ENCODE data around the gene DNAH12.

The DNAH12 gene

GRCh38 chr3:57402675-57403074 lies 141.5 kb downstream of the DNAH12 start:
- no peak for TF ChIP-seq CTCF (conservative IDR thresholded peaks at IDR 0.05; ENCODE audit: low read depth, low read length)
- no peak for DNase-seq (ENCODE audit: low read depth)
- H3K4me3 ChIP-seq (ENCODE audit: low read length), result no peak overlapping the region

- DNase-seq (ENCODE audit: low read depth), result peak; percentile 10
- H3K4me3 ChIP-seq (ENCODE audit: low read length), result no peak overlapping the region
- TF ChIP-seq CTCF (conservative IDR thresholded peaks at IDR 0.05; ENCODE audit: low read depth, low read length), result peak; percentile 97
Observed at GRCh38 chr3:57397175-57398026, 146.7 kb downstream of the DNAH12 start.

GRCh38 chr3:57393977-57394376 lies 150.2 kb downstream of the DNAH12 start:
- no peak overlapping the region for H3K4me3 ChIP-seq (ENCODE audit: low read length)
- no peak for DNase-seq (ENCODE audit: low read depth)
- no peak for TF ChIP-seq CTCF (conservative IDR thresholded peaks at IDR 0.05; ENCODE audit: low read depth, low read length)

- no peak for TF ChIP-seq CTCF (conservative IDR thresholded peaks at IDR 0.05; ENCODE audit: low read depth, low read length)
Observed at GRCh38 chr3:57391767-57392166, 152.4 kb downstream of the DNAH12 start.

GRCh38 chr3:57389271-57389670 lies 154.9 kb downstream of the DNAH12 start:
- TF ChIP-seq CTCF (conservative IDR thresholded peaks at IDR 0.05; ENCODE audit: low read depth, low read length), result no peak
- H3K4me3 ChIP-seq (ENCODE audit: low read length), result no peak overlapping the region
- no peak for DNase-seq (ENCODE audit: low read depth)

More at GRCh38 chr3:57391767-57392166, 152.4 kb downstream of the DNAH12 start:
- no peak for DNase-seq (ENCODE audit: low read depth)
- H3K4me3 ChIP-seq (ENCODE audit: low read length), result no peak overlapping the region

GRCh38 chr3:57386307-57386706 lies 157.8 kb downstream of the DNAH12 start:
- TF ChIP-seq CTCF (conservative IDR thresholded peaks at IDR 0.05; ENCODE audit: low read depth, low read length), result no peak
- DNase-seq (ENCODE audit: low read depth), result no peak

GRCh38 chr3:57385498-57385897 lies 158.6 kb downstream of the DNAH12 start:
- H3K4me3 ChIP-seq (ENCODE audit: low read length), result no peak overlapping the region
- no peak for TF ChIP-seq CTCF (conservative IDR thresholded peaks at IDR 0.05; ENCODE audit: low read depth, low read length)
- no peak for DNase-seq (ENCODE audit: low read depth)

More at GRCh38 chr3:57386307-57386706, 157.8 kb downstream of the DNAH12 start:
- H3K4me3 ChIP-seq (ENCODE audit: low read length), result no peak overlapping the region
